Osteoblast (primary cell): ENCODE results near the gene UBE2E2. TPM values are rescaled to one million over a fixed set of nuclear protein-coding genes. Genes with fewer than 3 reads are reported as not detected.

Experiments
- DNase-seq: peaks from one replicate; pipeline ENCODE4 v3.0.0; 2011; ENCODE audit warnings: low spot score, mixed read lengths; ENCODE audit not compliant: insufficient read length; ENCODE audit errors: missing footprints
- H2AFZ ChIP-seq: 2 replicates; pipeline ENCODE4 v1.6.0; 2011; ENCODE audit warnings: mild to moderate bottlenecking, low read length
- H3K27ac ChIP-seq: 2 replicates; pipeline ENCODE4 v1.5.1; 2011; ENCODE audit warnings: mild to moderate bottlenecking, low read depth, low read length, moderate library complexity
- H3K27me3 ChIP-seq: 2 replicates; pipeline ENCODE4 v1.6.0; 2012; ENCODE audit warnings: mild to moderate bottlenecking, control low read depth, inconsistent platforms, low read length, moderate library complexity; ENCODE audit not compliant: insufficient read depth
- H3K36me3 ChIP-seq: 2 replicates; pipeline ENCODE4 v1.5.1; 2011; ENCODE audit warnings: mild to moderate bottlenecking, low read length, control low read depth, moderate library complexity; ENCODE audit not compliant: insufficient read depth
- H3K4me1 ChIP-seq: 2 replicates; pipeline ENCODE4 v1.5.1; 2011; ENCODE audit warnings: mild to moderate bottlenecking, low read length, control low read depth, moderate library complexity; ENCODE audit not compliant: insufficient read depth
- H3K4me2 ChIP-seq: 2 replicates; pipeline ENCODE4 v1.6.0; 2011; ENCODE audit warnings: mild to moderate bottlenecking, low read length; ENCODE audit not compliant: insufficient read depth
- H3K4me3 ChIP-seq: fragments of 200-600 bp; sonication (generic); 3 replicates; pipeline ENCODE4 v1.5.1; 2012; ENCODE audit warnings: mild to moderate bottlenecking, low read length, inconsistent platforms; ENCODE audit not compliant: insufficient read depth
- H3K79me2 ChIP-seq: 2 replicates; pipeline ENCODE4 v1.6.0; 2012; ENCODE audit warnings: mild to moderate bottlenecking, low read length, control low read depth, inconsistent platforms; ENCODE audit not compliant: insufficient read depth
- H3K9me3 ChIP-seq: 2 replicates; pipeline ENCODE4 v1.5.1; 2011; ENCODE audit warnings: low read depth, low read length, control low read depth
- H4K20me1 ChIP-seq: 2 replicates; pipeline ENCODE4 v1.6.0; 2012; ENCODE audit warnings: mild to moderate bottlenecking, low read length, control low read depth; ENCODE audit not compliant: insufficient read depth
- CTCF ChIP-seq: IDR thresholded peaks from 2 replicates; pipeline ENCODE4 v1.5.1; 2011; ENCODE audit warnings: mild to moderate bottlenecking, low read depth, low read length, moderate library complexity; ENCODE audit errors: extremely low read depth
- total RNA-seq: library from RNA; depleted of rRNA; stranded (reverse); fragments of >200 nt; gene quantifications from 2 replicates; pipeline ENCODE4 v1.2.3, GENCODE V29; 2012

The UBE2E2 gene
- total RNA-seq, 1 donor = 49.6 TPM

- Histone ChIP-seq H4K20me1 (peaks cover 24% of the 10 kb centered on the region), H2AFZ (no peak overlapping the region), H3K4me3 (no peak overlapping the region), H3K9me3 (no peaks in the 10 kb centered on the region), H3K79me2 (peaks cover 13% of the 10 kb centered on the region), H3K27ac (no peak overlapping the region), H3K4me2 (no peak overlapping the region), H3K27me3 (no peaks in the 10 kb centered on the region), H3K4me1 (no peaks in the 10 kb centered on the region), H3K36me3 (no peaks in the 10 kb centered on the region)
- no peak for DNase-seq
- TF ChIP-seq CTCF = no peak
Measured at GRCh38 chr3:23435904-23436303, 232.8 kb downstream of the UBE2E2 start.

- TF ChIP-seq CTCF = no peak
- H3K4me3 ChIP-seq = no peak overlapping the region
- no peak overlapping the region for H3K27ac ChIP-seq
- no peaks in the 10 kb centered on the region for H3K9me3 ChIP-seq
- H3K4me2 ChIP-seq = no peak overlapping the region
- no peaks in the 10 kb centered on the region for H3K27me3 ChIP-seq
- H3K36me3 ChIP-seq = no peaks in the 10 kb centered on the region
- H4K20me1 ChIP-seq = peaks cover 20% of the 10 kb centered on the region
- no peak overlapping the region for H2AFZ ChIP-seq
- H3K4me1 ChIP-seq = no peaks in the 10 kb centered on the region
- no peak for DNase-seq
- peaks cover 13% of the 10 kb centered on the region for H3K79me2 ChIP-seq
Measured at GRCh38 chr3:23437484-23438145, 234.5 kb downstream of the UBE2E2 start.

GRCh38 chr3:23438657-23439056 is 235.5 kb downstream of the UBE2E2 start:
- no peaks in the 10 kb centered on the region for H3K9me3 ChIP-seq
- no peak overlapping the region for H3K4me2 ChIP-seq
- no peak overlapping the region for H3K4me3 ChIP-seq
- no peaks in the 10 kb centered on the region for H3K27me3 ChIP-seq
- DNase-seq = no peak
- H3K79me2 ChIP-seq = peaks cover 16% of the 10 kb centered on the region
- no peak overlapping the region for H3K27ac ChIP-seq
- no peak overlapping the region for H2AFZ ChIP-seq
- no peaks in the 10 kb centered on the region for H3K4me1 ChIP-seq
- no peaks in the 10 kb centered on the region for H3K36me3 ChIP-seq
- TF ChIP-seq CTCF = no peak
- H4K20me1 ChIP-seq = peaks cover 30% of the 10 kb centered on the region

GRCh38 chr3:23439080-23439479 is 236.0 kb downstream of the UBE2E2 start:
- Histone ChIP-seq H3K79me2 (peaks cover 17% of the 10 kb centered on the region), H3K27me3 (no peaks in the 10 kb centered on the region), H4K20me1 (peaks cover 32% of the 10 kb centered on the region), H3K27ac (no peak overlapping the region), H3K4me1 (no peaks in the 10 kb centered on the region), H3K4me2 (no peak overlapping the region), H3K36me3 (no peaks in the 10 kb centered on the region), H3K4me3 (no peak overlapping the region), H2AFZ (no peak overlapping the region), H3K9me3 (no peaks in the 10 kb centered on the region)
- no peak for DNase-seq
- TF ChIP-seq CTCF = no peak
